SU-DHL-6 (cell line): ENCODE results near the gene MGMT.

Source experiments
- H2AFZ ChIP-seq: fragments of 200-600 bp; sonication (generic); 2 replicates; pipeline ENCODE4 v1.6.1; 2014; ENCODE audit warnings: low read depth, mild to moderate bottlenecking, moderate library complexity, mixed read lengths, antibody characterized with exemption, low read length; ENCODE audit not compliant: severe bottlenecking
- H3F3A ChIP-seq: fragments of 200-600 bp; shearing (Covaris generic); 2 replicates; pipeline ENCODE4 v1.6.0; 2016; ENCODE audit warnings: antibody characterized with exemption, mild to moderate bottlenecking; ENCODE audit not compliant: insufficient read depth
- H3K27ac ChIP-seq: fragments of 200-600 bp; sonication (generic); 2 replicates; pipeline ENCODE4 v1.5.1; 2016; ENCODE audit warnings: low read depth, mild to moderate bottlenecking, low read length, moderate library complexity, mixed read lengths
- H3K27me3 ChIP-seq: fragments of 200-600 bp; sonication (generic), shearing (Covaris generic); 2 replicates; pipeline ENCODE4 v1.6.0; 2014; ENCODE audit warnings: mild to moderate bottlenecking, low read length
- H3K36me3 ChIP-seq: fragments of 200-600 bp; sonication (generic); 2 replicates; pipeline ENCODE4 v1.6.1; 2014; ENCODE audit warnings: mild to moderate bottlenecking, low read length, mixed read lengths
- H3K4me2 ChIP-seq: fragments of 300-600, 200-600 bp; shearing (Covaris generic), sonication (generic); 2 replicates; pipeline ENCODE4 v1.6.0; 2014; ENCODE audit warnings: low read length, low read depth, mild to moderate bottlenecking; ENCODE audit not compliant: poor library complexity, severe bottlenecking
- H3K4me3 ChIP-seq: fragments of 200-600 bp; sonication (generic); 2 replicates; pipeline ENCODE4 v1.5.1; 2014; ENCODE audit warnings: antibody characterized with exemption, low read length, mild to moderate bottlenecking, mixed read lengths; ENCODE audit not compliant: insufficient read depth, poor library complexity, severe bottlenecking
- H3K79me2 ChIP-seq: fragments of 200-600 bp; sonication (generic); 2 replicates; pipeline ENCODE4 v1.6.1; 2014; ENCODE audit warnings: mild to moderate bottlenecking, low read length, moderate library complexity; ENCODE audit not compliant: insufficient read depth
- H3K9ac ChIP-seq: fragments of 200-600 bp; sonication (generic); 2 replicates; pipeline ENCODE4 v1.7.0; 2014; ENCODE audit warnings: mild to moderate bottlenecking, low read length
- H3K9me2 ChIP-seq: fragments of 200-600 bp; sonication (generic); replicated peaks from 2 replicates; pipeline ENCODE4 v1.6.1; 2014; ENCODE audit warnings: low read length; ENCODE audit not compliant: insufficient read depth
- H3K9me3 ChIP-seq: fragments of 200-600 bp; sonication (generic); 2 replicates; pipeline ENCODE4 v1.6.1; 2014; ENCODE audit warnings: low read length, mixed read lengths; ENCODE audit not compliant: insufficient read depth
- H4K20me1 ChIP-seq: fragments of 200-600 bp; sonication (generic); 2 replicates; pipeline ENCODE4 v1.6.1; 2014; ENCODE audit warnings: low read depth, mild to moderate bottlenecking, antibody characterized with exemption, low read length, moderate library complexity, mixed read lengths
- CTCF ChIP-seq: fragments of 200-600 bp; sonication (generic); IDR thresholded peaks from one replicate; pipeline ENCODE4 v1.5.1; 2017; ENCODE audit warnings: antibody characterized with exemption, mild to moderate bottlenecking, low read length, moderate library complexity; ENCODE audit not compliant: insufficient read depth, poor library complexity, severe bottlenecking
- EZH2phosphoT487 ChIP-seq: fragments of 200-600 bp; sonication (generic), shearing (Covaris generic); conservative IDR thresholded peaks from 2 replicates; pipeline ENCODE4 v1.6.1; 2018; ENCODE audit warnings: mild to moderate bottlenecking, antibody characterized with exemption, low read length, moderate library complexity, mixed read lengths

The MGMT gene

GRCh38 chr10:129689671-129690071 lies 222.6 kb downstream of the MGMT start:
- no peak for TF ChIP-seq CTCF
- no peak for TF ChIP-seq EZH2phosphoT487
- Histone ChIP-seq H2AFZ (no peak overlapping the region), H3K4me3 (no peak overlapping the region), H3K27me3 (no peaks in the 10 kb centered on the region), H3K9ac (no peak overlapping the region), H3K9me2 (no peaks in the 10 kb centered on the region), H3F3A (no peaks in the 10 kb centered on the region), H3K27ac (no peak overlapping the region), H4K20me1 (no peaks in the 10 kb centered on the region), H3K79me2 (no peaks in the 10 kb centered on the region), H3K4me2 (no peak overlapping the region), H3K36me3 (no peaks in the 10 kb centered on the region), H3K9me3 (no peaks in the 10 kb centered on the region)

GRCh38 chr10:129690248-129691070 lies 223.4 kb downstream of the MGMT start:
- Histone ChIP-seq H3K27ac (no peak overlapping the region), H2AFZ (no peak overlapping the region), H3K9me2 (no peaks in the 10 kb centered on the region), H3K79me2 (no peaks in the 10 kb centered on the region), H3K4me3 (no peak overlapping the region), H3F3A (no peaks in the 10 kb centered on the region), H3K9me3 (no peaks in the 10 kb centered on the region), H4K20me1 (no peaks in the 10 kb centered on the region), H3K9ac (no peak overlapping the region), H3K27me3 (no peaks in the 10 kb centered on the region), H3K36me3 (no peaks in the 10 kb centered on the region), H3K4me2 (no peak overlapping the region)
- TF ChIP-seq CTCF: no peak
- no peak for TF ChIP-seq EZH2phosphoT487

GRCh38 chr10:129692695-129693094 lies 225.7 kb downstream of the MGMT start:
- no peaks in the 10 kb centered on the region for H3K27me3 ChIP-seq
- H3K9ac ChIP-seq: no peak overlapping the region
- H3K9me2 ChIP-seq: no peaks in the 10 kb centered on the region
- no peaks in the 10 kb centered on the region for H3F3A ChIP-seq
- no peak overlapping the region for H3K4me2 ChIP-seq
- H2AFZ ChIP-seq: no peak overlapping the region
- H4K20me1 ChIP-seq: no peaks in the 10 kb centered on the region
- no peak for TF ChIP-seq EZH2phosphoT487
- no peak for TF ChIP-seq CTCF
- no peaks in the 10 kb centered on the region for H3K9me3 ChIP-seq
- H3K79me2 ChIP-seq: no peaks in the 10 kb centered on the region
- H3K36me3 ChIP-seq: no peaks in the 10 kb centered on the region
- H3K4me3 ChIP-seq: no peak overlapping the region
- no peak overlapping the region for H3K27ac ChIP-seq
